ENCODE results near the gene OR5AC2. TPM values are rescaled to one million over a fixed set of nuclear protein-coding genes. Genes with fewer than 3 reads are reported as not detected.

The OR5AC2 gene
- total RNA-seq, 2 experiments from 2014 or later, result not detected

DNA sequence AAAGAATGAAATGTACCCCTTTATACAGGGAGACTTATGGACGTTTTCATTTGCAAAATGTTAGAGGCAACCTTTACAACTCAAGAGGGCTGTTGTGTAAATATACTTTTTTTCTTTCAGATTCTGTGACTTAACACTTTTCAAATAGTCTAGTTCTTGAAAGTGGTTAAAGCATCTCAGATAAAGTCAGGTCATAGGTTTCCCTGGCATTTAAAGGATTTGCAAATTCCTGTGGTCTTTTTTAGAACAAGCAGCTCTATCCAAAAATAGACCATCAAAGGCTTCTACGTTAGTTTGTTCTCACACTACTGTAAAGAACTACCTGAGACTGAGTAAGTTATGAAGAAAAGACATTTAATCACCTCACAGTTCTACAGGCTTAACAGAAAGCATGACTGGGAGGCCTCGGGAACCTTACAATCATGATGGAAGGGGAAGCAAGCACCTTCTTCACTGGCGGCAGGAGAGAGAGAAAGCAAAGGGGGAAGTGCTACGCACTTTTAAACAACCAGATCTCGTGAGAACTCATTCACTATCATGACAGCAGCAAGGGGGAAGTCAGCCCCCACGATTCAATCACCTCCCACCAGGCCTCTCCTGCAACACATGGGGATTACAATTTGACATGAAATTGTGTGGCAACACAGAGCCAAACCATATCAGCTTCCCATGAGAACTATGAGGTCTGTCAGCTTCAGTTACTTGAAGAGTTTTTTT lies 28.6 kb upstream of the OR5AC2 start:
- Mint-ChIP-seq H3K27me3 (peaks cover 12% of the 10 kb centered on the region), H3K27ac (no peak overlapping the region), H3K4me1 (ENCODE audit: low read depth) (no peaks in the 10 kb centered on the region), H3K9me3 (no peaks in the 10 kb centered on the region), H3K36me3 (ENCODE audit: low read depth) (no peaks in the 10 kb centered on the region), H3K4me3 (no peak overlapping the region)
- POLR2A ChIA-PET, result no interaction called here
- Histone ChIP-seq H3K4me1 (ENCODE audit: insufficient read depth, low read length) (no peaks in the 10 kb centered on the region), H3K4me3 (ENCODE audit: low read length) (no peak overlapping the region), H3K27me3 (ENCODE audit: control insufficient read depth in 1 of 2, insufficient read depth in 2 of 2, low read length in 2 of 2) (peaks cover 0 to 3% of the 10 kb centered on the region in 2 experiments), H3K27ac (ENCODE audit: low read depth in 1 of 2, low read length in 2 of 2) (no peak overlapping the region), H3K9me3 (ENCODE audit: control insufficient read depth in 1 of 2, insufficient read depth in 1 of 2, low read length in 2 of 2) (no peaks in the 10 kb centered on the region), H3K36me3 (ENCODE audit: insufficient read depth, low read length) (no peaks in the 10 kb centered on the region)
- ATAC-seq (ENCODE audit: poor library complexity) (no peak), DNase-seq (no peak)
- CTCF ChIA-PET, result no interaction called here
- intact Hi-C loops (cut with DNase I, micrococcal nuclease), result no loop called here
- TF ChIP-seq, protein P1, sequence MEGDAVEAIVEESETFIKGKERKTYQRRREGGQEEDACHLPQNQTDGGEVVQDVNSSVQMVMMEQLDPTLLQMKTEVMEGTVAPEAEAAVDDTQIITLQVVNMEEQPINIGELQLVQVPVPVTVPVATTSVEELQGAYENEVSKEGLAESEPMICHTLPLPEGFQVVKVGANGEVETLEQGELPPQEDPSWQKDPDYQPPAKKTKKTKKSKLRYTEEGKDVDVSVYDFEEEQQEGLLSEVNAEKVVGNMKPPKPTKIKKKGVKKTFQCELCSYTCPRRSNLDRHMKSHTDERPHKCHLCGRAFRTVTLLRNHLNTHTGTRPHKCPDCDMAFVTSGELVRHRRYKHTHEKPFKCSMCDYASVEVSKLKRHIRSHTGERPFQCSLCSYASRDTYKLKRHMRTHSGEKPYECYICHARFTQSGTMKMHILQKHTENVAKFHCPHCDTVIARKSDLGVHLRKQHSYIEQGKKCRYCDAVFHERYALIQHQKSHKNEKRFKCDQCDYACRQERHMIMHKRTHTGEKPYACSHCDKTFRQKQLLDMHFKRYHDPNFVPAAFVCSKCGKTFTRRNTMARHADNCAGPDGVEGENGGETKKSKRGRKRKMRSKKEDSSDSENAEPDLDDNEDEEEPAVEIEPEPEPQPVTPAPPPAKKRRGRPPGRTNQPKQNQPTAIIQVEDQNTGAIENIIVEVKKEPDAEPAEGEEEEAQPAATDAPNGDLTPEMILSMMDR (IDR thresholded peaks at IDR 0.05), result no peak

DNA sequence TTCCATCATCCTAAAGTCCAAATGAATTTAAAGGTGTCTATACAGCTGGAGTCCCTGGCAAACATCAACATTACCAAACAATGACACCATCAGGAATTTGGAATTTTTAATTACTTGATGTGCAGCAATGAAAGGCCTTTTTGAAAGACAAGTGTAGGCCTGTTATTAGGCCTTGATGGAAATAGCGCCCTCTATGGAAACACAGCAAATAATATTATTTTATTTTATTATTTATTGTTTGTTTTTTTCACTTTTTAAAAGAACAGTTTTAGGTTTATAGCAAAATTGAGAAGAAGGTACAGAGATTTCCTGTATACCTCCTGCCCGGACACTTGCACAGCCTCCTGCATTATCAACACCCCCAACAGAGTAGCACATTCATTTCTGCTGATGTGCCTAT lies 18.1 kb upstream of the OR5AC2 start:
- ChIA-PET CTCF (no interaction called here), POLR2A (no interaction called here)
- Mint-ChIP-seq H3K27me3 (peaks cover 25% of the 10 kb centered on the region), H3K4me1 (ENCODE audit: low read depth) (no peaks in the 10 kb centered on the region), H3K4me3 (no peak overlapping the region), H3K27ac (no peak overlapping the region), H3K9me3 (no peaks in the 10 kb centered on the region), H3K36me3 (ENCODE audit: low read depth) (no peaks in the 10 kb centered on the region)
- TF ChIP-seq, protein P1 (IDR thresholded peaks at IDR 0.05), result no peak
- Histone ChIP-seq H3K27ac (ENCODE audit: low read depth in 1 of 2, low read length in 2 of 2) (no peak overlapping the region), H3K4me1 (ENCODE audit: insufficient read depth, low read length) (no peaks in the 10 kb centered on the region), H3K27me3 (ENCODE audit: control insufficient read depth in 1 of 2, insufficient read depth in 2 of 2, low read length in 2 of 2) (peaks cover 0 to 4% of the 10 kb centered on the region in 2 experiments), H3K36me3 (ENCODE audit: insufficient read depth, low read length) (no peaks in the 10 kb centered on the region), H3K9me3 (ENCODE audit: control insufficient read depth in 1 of 2, insufficient read depth in 1 of 2, low read length in 2 of 2) (no peaks in the 10 kb centered on the region), H3K4me3 (ENCODE audit: low read length) (no peak overlapping the region)
- no peak for DNase-seq
- intact Hi-C loops (cut with DNase I, micrococcal nuclease), result no loop called here
- no peak for ATAC-seq (ENCODE audit: poor library complexity)

DNA sequence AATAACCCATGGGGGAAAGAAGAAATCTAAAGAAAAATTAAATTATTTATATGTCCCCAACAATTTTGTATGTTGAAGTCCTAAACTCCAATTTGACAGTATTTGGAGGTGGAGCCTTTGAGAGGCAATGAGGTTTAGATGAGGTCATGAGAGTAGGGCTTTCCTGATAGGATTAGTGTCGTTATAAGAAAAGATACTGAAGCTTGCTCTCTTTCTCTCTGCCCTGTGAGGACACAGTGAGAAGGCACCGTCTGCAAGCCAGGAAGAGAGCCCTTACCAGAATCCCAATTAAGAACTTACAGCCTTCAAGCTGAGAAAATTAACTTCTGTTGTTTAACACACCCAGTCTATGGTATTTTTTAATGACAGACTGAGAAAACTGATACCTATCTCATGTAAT lies 16.1 kb upstream of the OR5AC2 start:
- POLR2A ChIA-PET, result no interaction called here
- no peaks in the 10 kb centered on the region for H3K4me1 ChIP-seq (ENCODE audit: insufficient read depth, low read length)
- Mint-ChIP-seq H3K4me3 (no peak overlapping the region), H3K27ac (no peak overlapping the region), H3K27me3 (peaks cover 19% of the 10 kb centered on the region), H3K9me3 (no peaks in the 10 kb centered on the region), H3K36me3 (ENCODE audit: low read depth) (no peaks in the 10 kb centered on the region), H3K4me1 (ENCODE audit: low read depth) (no peaks in the 10 kb centered on the region)
- no peaks in the 10 kb centered on the region for H3K36me3 ChIP-seq (ENCODE audit: insufficient read depth, low read length)
- H3K4me3 ChIP-seq (ENCODE audit: low read length), result no peak overlapping the region
- CTCF ChIA-PET, result no interaction called here
- TF ChIP-seq, protein P1 (IDR thresholded peaks at IDR 0.05), result no peak
- no peaks in the 10 kb centered on the region for H3K27me3 ChIP-seq (ENCODE audit: control insufficient read depth in 1 of 2, insufficient read depth in 2 of 2, low read length in 2 of 2)
- no peaks in the 10 kb centered on the region for H3K9me3 ChIP-seq (ENCODE audit: control insufficient read depth in 1 of 2, insufficient read depth in 1 of 2, low read length in 2 of 2)
- no peak for ATAC-seq (ENCODE audit: poor library complexity)
- intact Hi-C loops (cut with DNase I, micrococcal nuclease), result no loop called here
- H3K27ac ChIP-seq (ENCODE audit: low read depth in 1 of 2, low read length in 2 of 2), result no peak overlapping the region
- DNase-seq, result no peak
